OCI-LY7 (cell line): ENCODE results near the gene ALDH1A2.

ENCODE experiments used
- EZH2phosphoT487 ChIP-seq: fragments of 200-600 bp; sonication (generic); IDR thresholded peaks from 2 replicates; pipeline ENCODE4 v1.6.1; 2018; ENCODE audit warnings: low read depth, borderline replicate concordance, mild to moderate bottlenecking, mixed run types, antibody characterized with exemption, low read length, moderate library complexity, mixed read lengths
- TF ChIP-seq, protein P1 (sequence below): fragments of 200-600 bp; sonication (generic); conservative IDR thresholded peaks from 2 replicates; pipeline ENCODE4 v1.5.1; 2014; ENCODE audit warnings: mild to moderate bottlenecking, antibody characterized with exemption, low read length, moderate library complexity, mixed read lengths

- TF ChIP-seq, protein P1, sequence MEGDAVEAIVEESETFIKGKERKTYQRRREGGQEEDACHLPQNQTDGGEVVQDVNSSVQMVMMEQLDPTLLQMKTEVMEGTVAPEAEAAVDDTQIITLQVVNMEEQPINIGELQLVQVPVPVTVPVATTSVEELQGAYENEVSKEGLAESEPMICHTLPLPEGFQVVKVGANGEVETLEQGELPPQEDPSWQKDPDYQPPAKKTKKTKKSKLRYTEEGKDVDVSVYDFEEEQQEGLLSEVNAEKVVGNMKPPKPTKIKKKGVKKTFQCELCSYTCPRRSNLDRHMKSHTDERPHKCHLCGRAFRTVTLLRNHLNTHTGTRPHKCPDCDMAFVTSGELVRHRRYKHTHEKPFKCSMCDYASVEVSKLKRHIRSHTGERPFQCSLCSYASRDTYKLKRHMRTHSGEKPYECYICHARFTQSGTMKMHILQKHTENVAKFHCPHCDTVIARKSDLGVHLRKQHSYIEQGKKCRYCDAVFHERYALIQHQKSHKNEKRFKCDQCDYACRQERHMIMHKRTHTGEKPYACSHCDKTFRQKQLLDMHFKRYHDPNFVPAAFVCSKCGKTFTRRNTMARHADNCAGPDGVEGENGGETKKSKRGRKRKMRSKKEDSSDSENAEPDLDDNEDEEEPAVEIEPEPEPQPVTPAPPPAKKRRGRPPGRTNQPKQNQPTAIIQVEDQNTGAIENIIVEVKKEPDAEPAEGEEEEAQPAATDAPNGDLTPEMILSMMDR: no peak
- no peak for TF ChIP-seq EZH2phosphoT487
Observed at GRCh38 chr15:57919754-57920153, 145.8 kb downstream of the ALDH1A2 start.
